Dedifferentiated amniotic fluid mesenchymal stem cell (primary cell): ENCODE results near the gene PRMT3.
"Not testable (repeated sequence)": the region's sequence is repeated elsewhere in the genome, so short reads cannot be mapped to it uniquely, and the experiment has no call there.

ENCODE experiments used
- DNase-seq: peaks from one replicate; pipeline ENCODE4 v3.0.0-alpha.2; 2016; ENCODE audit errors: extremely low spot score

Gene PRMT3

DNA sequence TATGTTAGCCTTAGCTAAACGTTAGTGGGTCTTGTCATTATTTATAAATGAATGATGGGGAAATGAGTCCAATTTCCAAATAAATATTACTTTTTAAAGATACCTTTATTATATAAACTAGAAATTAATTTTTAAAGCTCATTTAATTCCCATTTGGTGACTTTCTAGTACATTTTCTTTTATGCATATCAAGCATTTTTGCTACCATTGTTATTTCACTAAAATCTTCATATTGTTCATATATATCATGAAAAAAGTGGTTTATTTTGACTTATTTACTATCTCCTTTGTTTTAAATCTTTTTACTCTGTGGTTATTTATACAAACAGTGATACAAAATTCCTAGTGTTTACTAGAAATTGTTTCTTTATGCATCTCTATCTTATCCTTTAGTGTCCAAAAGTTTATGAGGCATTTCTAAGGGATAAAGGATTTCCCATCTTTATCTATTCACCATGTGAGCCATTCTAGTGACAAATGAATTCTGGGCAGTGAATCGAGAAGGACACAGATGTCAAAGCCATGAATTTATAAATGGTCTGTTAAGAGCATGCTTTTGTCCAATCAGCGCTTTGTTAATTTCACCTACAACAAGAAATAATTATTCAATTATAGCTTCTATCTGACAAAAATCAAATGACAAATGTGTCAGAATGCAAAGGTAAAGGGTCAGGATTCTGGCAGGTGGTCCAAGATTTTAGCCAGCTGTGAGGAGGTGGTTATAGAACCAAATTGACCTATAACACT, 70.6 kb downstream of the PRMT3 start:
- DNase-seq, result no peak

DNA sequence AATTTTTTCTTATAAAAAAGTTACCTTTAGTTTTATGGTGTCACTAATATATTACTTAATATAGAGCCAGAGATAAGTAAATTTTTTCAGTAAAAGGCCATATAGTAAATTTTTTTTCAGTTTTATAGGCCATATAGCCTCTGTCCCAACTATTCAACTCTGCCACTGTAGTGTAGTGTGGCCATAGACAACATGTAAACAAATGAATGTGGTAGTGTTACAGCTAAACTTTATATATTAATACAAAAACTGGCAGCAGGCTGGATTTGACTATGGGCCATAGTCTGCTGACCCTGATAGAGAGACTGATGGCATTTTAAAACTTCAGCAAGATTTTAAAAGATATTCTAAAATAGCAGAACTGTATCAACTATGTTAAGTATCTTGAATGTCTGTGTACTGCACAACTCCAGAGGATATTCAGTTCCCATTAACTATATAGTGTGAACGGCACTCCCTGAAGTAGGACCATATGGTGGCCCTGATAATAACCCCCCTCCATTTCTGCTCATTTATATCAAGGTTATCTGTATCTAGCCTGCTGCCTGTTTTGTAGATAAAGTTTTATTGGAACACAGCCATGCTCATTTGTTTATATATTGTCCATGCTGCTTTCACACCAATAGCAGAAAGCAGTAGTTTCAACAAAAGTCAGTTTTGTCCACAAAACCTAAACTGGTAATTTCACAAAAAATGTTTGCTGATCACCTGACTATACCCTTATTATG, 71.6 kb downstream of the PRMT3 start:
- no peak for DNase-seq

DNA sequence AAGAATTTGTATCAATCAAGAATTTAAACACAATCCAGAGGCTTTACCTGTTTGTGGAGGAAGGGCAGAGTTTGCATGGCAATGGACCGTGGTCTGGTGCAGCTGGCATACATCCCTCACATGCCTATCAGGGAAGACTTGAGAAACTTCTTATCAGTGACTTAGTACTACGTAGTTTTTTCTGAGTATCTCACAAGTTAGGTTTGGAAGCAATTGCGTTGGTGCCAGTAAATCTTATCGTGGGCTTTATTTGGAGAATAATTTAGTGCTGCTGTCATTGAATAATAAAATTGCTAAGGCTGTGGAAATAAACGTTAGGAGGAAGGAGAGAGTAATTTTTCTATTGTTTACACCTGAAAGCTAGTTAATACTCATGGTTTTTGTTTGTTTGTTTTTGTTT, 72.3 kb downstream of the PRMT3 start:
- DNase-seq, result no peak

DNA sequence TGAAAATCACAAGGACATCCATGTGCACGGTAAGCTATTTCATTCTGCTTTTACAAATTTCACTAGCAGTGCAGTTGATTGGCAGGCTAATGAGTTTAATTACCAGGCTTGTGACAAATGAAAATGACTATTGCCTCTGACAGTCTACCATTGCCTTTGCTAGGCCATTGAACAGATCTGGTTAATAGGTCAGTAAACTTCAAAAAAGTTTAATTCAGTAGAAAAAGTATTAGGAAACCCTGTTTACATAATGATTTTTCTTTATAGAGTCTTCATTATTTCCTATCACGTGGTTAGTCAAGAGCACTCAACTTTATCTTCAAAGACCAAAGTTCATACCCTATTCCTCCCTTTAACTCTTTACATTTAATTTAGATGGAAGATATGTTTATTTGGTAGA, 77.0 kb downstream of the PRMT3 start:
- no peak for DNase-seq

DNA sequence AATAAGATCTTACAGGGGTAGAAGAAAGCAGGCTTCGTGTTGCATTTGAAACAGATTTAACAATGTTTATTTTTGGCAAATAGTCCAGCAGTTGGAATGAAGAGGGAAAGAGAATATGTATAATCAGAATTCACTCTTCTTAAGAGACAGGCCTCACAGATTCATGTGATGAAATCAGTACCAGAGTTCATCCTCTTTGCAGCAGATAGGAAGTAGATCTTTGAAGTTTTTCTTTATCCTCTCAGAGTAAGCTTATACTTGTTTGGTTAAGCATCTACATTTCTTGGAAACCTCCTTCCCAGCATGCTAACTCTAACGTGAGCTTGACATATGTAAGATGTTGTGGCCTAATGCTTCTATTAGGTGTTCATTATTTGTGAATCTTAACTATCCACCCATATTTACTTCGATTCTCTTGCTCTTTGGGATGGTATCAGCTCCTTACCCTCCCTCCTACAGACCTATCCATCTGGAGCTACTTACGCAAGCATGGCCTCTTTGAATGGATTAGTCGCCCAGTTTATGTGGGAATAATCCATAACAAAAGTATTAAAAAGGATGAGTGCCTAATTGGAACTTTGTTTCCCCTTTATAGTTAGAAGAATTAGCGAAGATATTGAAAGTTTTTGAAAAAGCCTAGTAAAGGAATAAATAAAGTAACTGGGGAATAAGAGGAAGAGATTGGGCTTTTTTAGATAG, 80.1 kb downstream of the PRMT3 start:
- DNase-seq, result no peak

DNA sequence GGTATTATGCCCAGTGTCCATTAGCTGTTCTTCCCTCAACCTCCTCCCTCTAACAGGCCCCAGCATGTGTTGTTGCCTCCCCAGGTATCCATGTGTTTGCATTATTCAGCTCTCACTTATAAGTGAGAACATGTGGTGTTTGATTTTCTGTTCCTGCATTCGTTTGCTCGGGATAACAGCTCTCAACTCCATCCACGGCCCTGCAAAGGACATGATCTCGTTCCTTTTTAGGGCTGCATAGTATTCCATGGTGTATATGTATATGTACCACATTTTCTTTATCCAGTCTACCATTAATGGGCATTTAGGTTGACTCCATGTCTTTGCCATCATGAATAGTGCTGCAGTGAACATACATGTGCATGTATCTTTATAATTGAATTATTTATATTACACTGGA, 82.8 kb downstream of the PRMT3 start:
- no peak for DNase-seq

DNA sequence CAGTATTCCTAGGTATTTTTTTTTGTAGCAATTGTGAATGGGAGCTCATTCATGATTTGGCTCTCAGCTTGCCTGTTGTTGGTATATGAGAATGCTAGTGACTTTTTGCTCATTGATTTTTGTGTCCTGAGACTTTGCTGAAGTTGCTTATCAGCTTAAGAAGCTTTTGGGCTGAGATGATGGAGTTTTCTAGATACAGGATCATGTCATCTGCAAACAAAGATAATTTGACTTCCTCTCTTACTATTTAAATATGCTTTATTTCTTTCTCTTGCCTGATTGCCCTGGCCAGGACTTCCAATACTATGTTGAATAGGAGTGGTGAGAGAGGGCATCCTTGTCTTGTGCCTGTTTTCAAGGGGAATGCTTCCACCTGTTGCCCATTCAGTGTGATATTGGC, 84.4 kb downstream of the PRMT3 start:
- not testable (repeated sequence) for DNase-seq

DNA sequence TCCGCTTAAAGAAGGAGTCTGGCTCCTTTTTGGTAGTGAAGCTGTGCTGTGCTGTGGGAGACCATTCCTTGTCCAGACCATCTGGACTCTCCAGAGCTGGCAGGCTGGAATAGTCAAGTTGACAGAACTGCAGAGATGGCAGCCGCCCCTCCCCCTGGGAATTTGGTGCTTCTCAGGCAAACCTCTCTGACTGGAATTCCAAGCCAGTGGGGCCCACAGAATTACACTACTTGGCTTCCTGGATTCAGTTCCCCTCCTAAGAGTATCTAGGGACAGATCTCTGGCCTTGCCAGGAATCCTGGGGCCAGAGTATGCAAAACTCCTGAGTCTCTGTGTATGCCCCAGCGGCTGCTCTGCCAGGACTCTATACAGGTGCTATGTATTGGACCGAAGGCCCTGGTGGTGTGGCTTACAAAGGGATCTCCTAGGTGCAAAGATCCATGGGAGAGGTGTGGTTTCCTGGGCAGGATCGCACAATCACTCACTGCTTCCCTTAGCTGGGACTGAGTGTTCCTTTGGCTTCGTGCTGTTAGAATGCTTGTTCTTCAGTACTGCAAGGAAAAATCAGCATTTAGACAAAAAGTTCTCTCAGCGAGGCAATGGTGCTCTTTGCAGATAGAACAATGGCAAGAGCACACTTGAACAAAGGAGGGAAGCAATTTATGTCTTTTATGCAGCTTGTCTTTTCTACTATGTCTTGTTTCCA, 86.8 kb downstream of the PRMT3 start:
- no peak for DNase-seq

DNA sequence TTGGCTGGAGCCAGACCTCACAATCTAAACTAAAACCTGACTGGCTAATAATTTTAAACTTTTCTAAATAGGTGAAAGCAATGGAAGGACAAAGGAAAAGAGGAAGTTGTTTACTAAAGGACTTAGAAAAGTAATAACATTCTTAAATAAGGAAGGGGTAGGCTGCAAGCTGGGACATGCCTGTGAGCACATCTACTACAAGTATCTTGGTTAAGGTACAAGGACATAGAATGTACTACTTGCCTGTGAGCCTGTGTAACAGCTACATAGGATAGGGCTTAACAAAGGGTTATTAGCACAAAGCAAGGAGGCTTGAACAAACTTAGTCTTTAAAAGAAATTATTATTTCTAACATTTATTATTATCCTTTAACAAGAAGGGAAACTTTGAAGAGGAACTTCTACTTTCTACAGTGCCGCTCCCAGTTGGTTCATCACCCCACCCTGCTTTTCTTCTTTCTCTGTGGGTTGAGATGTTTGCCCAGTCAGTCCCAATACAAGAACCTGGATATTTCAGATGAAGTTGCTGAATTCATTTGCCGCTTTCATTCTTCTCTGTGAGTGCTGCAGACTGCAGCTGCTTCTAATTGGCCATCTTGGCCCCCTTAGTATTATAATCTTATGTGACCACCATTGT, 87.5 kb downstream of the PRMT3 start:
- no peak for DNase-seq

DNA sequence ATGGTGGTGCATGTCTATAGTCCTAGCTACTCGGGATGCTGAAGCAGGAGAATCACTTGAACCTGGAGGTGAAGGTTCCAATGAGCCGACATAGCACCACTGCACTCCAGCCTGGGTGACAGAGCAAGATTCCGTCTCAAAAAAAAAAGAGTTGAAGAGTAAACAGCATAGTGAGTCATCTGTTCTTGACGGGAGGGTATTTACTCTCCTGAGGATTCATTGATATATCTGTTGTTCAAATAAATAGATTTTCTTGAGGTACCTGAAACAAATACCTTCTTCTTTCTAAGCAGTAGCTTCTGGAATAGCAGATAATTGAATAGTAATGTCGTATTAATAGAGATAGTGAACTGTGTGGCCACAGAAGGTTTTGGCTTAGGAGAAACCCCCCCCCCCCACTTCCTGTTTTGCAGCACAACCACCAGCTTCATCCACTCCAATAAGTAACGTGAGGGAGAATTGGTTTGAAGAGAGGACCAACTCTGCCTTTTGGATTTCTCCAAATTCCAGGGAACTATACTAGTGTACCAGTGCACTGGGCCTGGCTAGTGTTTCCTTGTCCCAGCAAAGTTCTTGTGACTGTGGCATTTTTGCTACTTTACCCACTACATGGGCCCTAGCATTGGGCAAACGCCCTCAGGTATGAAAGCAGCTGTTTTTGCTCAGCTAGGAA, 90.0 kb downstream of the PRMT3 start:
- DNase-seq, result no peak

DNA sequence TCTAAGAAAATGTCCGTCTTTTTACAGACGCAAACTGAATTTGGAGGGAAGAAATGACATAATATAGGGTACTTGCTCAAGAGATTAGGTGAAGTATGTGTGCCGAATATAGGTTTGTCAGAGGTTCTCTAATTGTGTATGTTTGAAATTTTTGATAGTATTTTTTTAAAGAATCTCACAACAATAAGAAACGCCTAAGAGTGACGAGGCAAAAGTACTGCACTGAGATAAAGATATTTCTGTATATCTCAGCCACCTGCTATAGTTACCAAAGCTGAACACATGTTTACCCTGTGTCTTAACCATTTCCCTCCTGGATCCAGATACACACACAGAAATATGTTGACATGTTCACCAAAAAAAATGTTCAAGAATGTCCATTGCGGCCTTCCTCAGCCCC, 92.0 kb downstream of the PRMT3 start:
- DNase-seq, result no peak

DNA sequence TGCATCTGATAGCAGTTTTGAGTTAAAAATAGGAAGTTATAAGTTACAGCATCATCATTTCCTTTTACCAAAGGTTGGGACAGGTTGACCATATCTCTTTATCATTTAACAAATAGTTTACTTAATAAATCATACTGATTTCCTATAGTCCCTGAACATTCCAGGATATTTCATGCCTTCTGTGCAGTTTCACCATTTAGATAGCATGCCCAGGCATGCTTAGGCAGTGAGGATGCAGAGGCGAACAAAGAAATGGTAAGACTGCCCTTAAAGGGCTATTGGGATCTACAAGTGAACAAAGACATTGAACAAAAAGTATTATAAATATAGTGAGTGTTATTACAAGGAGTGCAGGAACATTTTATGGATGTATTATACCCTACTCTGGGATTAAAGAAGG, 96.4 kb downstream of the PRMT3 start:
- no peak for DNase-seq

DNA sequence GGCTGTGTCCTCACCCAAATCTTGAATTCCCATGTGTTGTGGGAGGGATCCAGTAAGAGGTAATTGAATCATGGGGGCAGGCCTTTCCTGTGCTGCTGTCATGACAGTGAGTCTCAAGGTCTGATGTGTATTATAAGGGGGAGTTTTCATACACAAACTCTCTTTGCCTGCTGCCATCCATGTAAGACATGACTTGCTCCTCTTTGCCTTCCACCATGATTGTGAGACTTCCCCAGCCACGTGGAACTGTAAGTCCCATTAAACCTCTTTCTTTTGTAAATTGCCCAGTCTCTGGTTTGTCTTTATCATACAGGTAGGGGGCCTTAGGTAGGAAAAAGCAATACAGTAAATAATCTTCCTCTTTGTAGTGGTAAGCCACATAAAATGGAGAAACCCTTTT, 96.9 kb downstream of the PRMT3 start:
- DNase-seq, result not testable (repeated sequence)

DNA sequence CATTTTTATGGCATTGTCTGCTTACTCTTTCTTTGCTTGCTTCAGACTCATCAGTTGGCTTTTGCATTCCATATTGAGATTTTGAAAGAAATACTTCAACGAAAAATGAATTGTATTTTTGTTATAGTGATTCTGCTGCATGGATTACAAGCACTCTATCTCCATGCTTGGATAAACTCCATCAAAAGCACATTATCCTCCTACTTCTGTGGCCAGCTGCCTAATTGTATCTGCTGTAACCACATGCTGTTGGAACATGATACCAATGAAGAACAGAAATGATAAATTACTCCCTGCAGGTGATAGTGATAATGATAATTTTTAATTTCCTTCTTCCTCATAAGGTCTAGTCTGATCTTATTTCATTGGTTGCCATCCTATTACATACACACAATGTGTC, 100.8 kb downstream of the PRMT3 start:
- DNase-seq, result no peak

DNA sequence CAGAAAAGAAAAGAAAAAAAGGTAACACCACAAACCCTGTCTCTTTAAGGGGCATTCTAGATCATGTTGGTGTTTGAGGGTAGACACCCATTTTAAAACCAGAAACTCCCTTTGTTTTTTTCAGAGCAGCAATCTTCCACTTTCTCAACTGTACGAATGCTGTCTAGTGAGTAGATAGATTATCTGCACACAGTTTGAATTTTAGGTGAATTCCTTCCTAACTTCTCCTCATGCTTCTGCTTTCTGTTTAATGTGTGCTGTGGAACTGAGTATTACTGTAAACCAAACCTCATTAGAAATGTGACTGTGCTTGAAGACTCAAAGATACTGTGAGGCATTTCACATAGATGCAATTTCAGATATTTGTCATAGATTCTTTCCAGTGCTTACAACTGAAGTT, 102.4 kb downstream of the PRMT3 start:
- no peak for DNase-seq

DNA sequence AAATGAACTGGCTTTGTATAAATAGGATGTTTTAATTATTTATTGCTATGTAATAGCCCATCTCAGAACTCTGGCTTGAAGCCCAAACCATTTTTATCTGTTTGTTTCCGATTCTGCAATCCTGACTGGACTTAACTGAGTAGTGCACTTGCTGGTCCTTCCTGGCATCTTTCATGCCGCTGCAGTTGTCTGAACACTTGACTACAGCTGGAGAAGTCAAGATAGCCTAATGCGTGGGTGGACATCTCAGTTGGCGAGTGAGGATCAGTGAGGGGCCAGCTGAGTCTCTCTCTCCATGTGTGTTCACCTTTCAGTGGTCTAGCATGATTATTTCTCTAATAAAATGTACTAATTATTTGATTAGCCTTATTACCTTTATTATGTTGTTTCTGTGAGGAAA, 105.8 kb downstream of the PRMT3 start:
- DNase-seq, result no peak

DNA sequence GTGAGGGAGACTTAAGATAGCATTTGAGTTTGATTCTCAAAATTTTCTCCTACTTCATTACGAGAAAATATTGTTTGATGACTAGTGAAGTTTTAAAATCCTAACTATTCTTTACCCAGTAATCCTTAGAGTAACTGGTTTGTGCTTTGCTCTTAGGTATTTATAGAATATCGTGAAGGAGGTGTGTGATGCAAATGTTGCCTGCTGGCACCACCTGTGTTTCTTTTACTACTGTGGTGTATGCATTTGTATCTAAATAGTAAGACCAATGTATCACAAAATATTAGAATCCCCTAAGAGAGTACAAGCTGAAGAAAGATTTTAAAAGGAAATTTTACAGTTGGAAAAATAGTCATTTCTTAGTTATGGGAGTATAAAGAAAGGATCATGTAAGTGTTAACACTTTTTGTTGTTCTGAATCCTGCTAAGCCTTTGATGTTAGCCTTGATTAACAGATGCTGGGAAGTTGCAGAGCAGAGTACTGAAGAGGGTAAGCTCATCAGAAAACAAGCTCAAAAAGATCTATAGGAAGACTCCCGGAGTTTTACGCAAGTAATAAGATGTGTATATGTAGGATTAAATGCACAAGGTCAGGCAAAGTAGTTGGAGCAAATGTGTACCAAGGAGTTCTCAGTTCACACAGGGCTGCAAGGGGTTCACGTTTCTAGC, 109.7 kb downstream of the PRMT3 start:
- no peak for DNase-seq

DNA sequence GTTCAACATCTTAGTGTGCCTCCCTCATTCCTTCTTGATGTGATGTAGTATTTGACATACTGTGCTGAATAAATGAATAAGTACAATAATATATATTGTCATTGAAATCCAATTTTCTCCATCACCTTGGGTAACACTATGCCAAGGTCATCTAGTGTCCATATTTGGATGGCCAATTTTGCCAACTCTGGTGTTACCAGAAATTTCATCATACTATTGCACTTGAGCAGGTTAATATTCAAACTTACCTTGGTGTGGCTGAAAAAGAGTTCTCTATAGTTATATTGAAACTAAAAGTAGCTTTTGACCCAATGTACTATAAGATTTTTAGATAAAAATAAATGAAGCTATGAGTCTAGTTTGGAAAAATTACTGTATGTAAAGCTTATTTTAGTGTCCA, 113.7 kb downstream of the PRMT3 start:
- no peak for DNase-seq

DNA sequence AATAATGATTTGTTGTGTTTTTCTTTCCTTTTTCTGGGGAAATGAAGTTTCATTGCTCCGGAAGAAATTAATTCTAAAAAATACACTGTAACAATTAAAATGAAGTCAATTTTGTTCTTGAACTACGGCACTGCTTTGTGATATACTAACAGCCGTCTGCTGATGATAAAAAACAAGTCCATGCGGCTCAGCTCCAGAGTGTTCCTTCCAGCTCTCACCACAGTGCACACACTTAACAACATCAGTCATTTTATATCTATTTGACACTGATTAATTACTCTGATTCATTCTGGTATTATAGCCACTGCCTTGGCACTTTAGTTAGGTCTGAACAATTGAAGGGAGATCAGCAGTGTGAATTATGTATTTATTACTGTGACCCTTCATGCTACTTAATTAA, 114.5 kb downstream of the PRMT3 start:
- no peak for DNase-seq

DNA sequence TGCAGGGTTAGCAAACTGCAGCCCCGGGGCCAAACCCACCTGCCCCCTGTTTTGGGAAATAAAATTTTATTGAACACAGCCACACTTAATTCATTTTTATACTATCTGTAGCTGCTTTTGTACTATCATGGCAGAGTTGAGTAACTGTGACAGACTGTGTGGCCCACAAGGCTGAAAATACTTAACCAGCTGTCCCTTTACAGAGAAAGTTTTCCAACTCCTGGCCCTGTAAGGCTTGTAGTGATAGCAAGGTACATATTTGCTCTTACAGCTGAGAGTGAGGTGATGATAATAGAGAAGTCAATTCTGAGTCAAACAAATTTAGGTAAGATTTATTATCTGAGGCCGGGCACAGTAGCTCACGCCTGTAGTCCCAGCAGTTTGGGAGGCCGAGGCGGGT, 124.5 kb downstream of the PRMT3 start:
- no peak for DNase-seq

DNA sequence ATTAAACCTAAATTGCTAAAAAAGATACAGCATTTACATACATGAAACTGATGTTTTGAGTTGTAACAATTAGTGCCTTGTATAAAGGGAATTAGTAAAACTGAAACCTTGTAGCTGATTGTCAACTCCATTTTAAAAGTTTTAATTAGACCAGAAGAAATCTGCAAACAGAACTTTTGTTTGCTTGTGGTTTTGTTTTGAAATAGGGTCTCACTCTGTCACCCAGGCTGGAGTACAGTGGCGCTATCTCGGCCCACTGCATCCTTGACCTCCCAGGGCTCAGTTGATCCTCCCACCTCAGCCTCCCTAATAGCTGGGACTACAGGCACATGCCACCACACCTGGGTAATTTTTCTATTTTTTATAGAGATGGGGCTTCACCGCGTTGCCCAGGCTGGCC, 125.4 kb downstream of the PRMT3 start:
- DNase-seq, result no peak
